NT2/D1 (cell line): ENCODE measurements around the gene DPEP2.
"Not testable (repeated sequence)": the region's sequence is repeated elsewhere in the genome, so short reads cannot be mapped to it uniquely, and the experiment has no call there.

Source experiments
- DNase-seq: peaks from one replicate; pipeline ENCODE4 v3.0.0-alpha.2; 2011; ENCODE audit warnings: low read depth, low spot score
- H3K27me3 ChIP-seq: 2 replicates; pipeline ENCODE4 v1.6.0; 2011; ENCODE audit warnings: mild to moderate bottlenecking; ENCODE audit not compliant: insufficient read length, insufficient read depth
- H3K36me3 ChIP-seq: 2 replicates; pipeline ENCODE4 v1.6.1; 2011; ENCODE audit warnings: mild to moderate bottlenecking, low read length, mixed read lengths; ENCODE audit not compliant: insufficient read depth, insufficient read length
- H3K4me1 ChIP-seq: 2 replicates; pipeline ENCODE4 v1.5.1; 2011; ENCODE audit not compliant: insufficient read depth, insufficient read length
- H3K4me3 ChIP-seq: 2 replicates; pipeline ENCODE4 v1.5.1; 2011; ENCODE audit warnings: low read depth; ENCODE audit not compliant: insufficient read length
- H3K9ac ChIP-seq: 2 replicates; pipeline ENCODE4 v1.6.0; 2011; ENCODE audit warnings: low read depth; ENCODE audit not compliant: insufficient read length
- H3K9me3 ChIP-seq: 2 replicates; pipeline ENCODE4 v1.5.1; 2011; ENCODE audit warnings: mild to moderate bottlenecking, low read length; ENCODE audit not compliant: insufficient read depth
- SUZ12 ChIP-seq: IDR thresholded peaks from 2 replicates; pipeline ENCODE4 v1.6.1; 2011; ENCODE audit not compliant: insufficient read length, insufficient read depth; ENCODE audit errors: extremely low read depth
- YY1 ChIP-seq: IDR thresholded peaks from 2 replicates; pipeline ENCODE4 v1.6.1; 2011; ENCODE audit not compliant: insufficient read length, insufficient read depth
- ZNF274 ChIP-seq: IDR thresholded peaks from 2 replicates; pipeline ENCODE4 v1.6.1; 2011; ENCODE audit warnings: mild to moderate bottlenecking, low read depth, low read length

The DPEP2 gene

GRCh38 chr16:68021490-68021889, 22.2 kb upstream of the DPEP2 start:
- no peak overlapping the region for H3K9ac ChIP-seq
- peak overlapping the region; percentile 98 for H3K4me3 ChIP-seq
- H3K4me1 ChIP-seq, result peaks cover 9% of the 10 kb centered on the region
- no peaks in the 10 kb centered on the region for H3K9me3 ChIP-seq
- no peaks in the 10 kb centered on the region for H3K27me3 ChIP-seq
- TF ChIP-seq YY1 (no peak), ZNF274 (no peak), SUZ12 (no peak)
- DNase-seq, result no peak
- H3K36me3 ChIP-seq, result peaks cover 31% of the 10 kb centered on the region

GRCh38 chr16:68019167-68019680, 19.9 kb upstream of the DPEP2 start:
- H3K4me1 ChIP-seq, result peaks cover 9% of the 10 kb centered on the region
- TF ChIP-seq SUZ12 (no peak), YY1 (no peak), ZNF274 (no peak)

GRCh38 chr16:68015681-68016080, 16.4 kb upstream of the DPEP2 start, which contains the start of gene DPEP2NB:
Gene DPEP2NB (minus strand): TSS chr16:68015911. CDS start chr16:68015770, 141 bp downstream.
- TF ChIP-seq YY1, result no peak
- no peak for TF ChIP-seq SUZ12
- no peak for TF ChIP-seq ZNF274
- H3K9ac ChIP-seq, result no peak within 1 kb of the TSS
- H3K4me1 ChIP-seq, result no peaks in the 10 kb centered on the region
- no peaks in the 10 kb centered on the region for H3K36me3 ChIP-seq
- no peaks in the 10 kb centered on the region for H3K9me3 ChIP-seq
- no peak for DNase-seq
- H3K4me3 ChIP-seq, result no peak within 1 kb of the TSS
- no peaks in the 10 kb centered on the region for H3K27me3 ChIP-seq

More at GRCh38 chr16:68019167-68019680, 19.9 kb upstream of the DPEP2 start:
- H3K9me3 ChIP-seq, result no peaks in the 10 kb centered on the region
- no peak overlapping the region for H3K9ac ChIP-seq
- no peaks in the 10 kb centered on the region for H3K27me3 ChIP-seq
- H3K4me3 ChIP-seq, result no peak overlapping the region
- peaks cover 18% of the 10 kb centered on the region for H3K36me3 ChIP-seq
- no peak for DNase-seq

GRCh38 chr16:68013440-68013839, 14.2 kb upstream of the DPEP2 start:
- no peak for DNase-seq
- TF ChIP-seq SUZ12 (no peak), ZNF274 (no peak), YY1 (no peak)

GRCh38 chr16:68009872-68010271, 10.6 kb upstream of the DPEP2 start:
- not testable (repeated sequence) for H3K9ac ChIP-seq, H3K27me3 ChIP-seq, DNase-seq, H3K4me3 ChIP-seq, H3K9me3 ChIP-seq, H3K36me3 ChIP-seq, H3K4me1 ChIP-seq

More at GRCh38 chr16:68013440-68013839, 14.2 kb upstream of the DPEP2 start:
- H3K36me3 ChIP-seq, result no peaks in the 10 kb centered on the region
- peaks cover 3% of the 10 kb centered on the region for H3K4me1 ChIP-seq
- no peaks in the 10 kb centered on the region for H3K27me3 ChIP-seq
- no peak overlapping the region for H3K9ac ChIP-seq
- H3K9me3 ChIP-seq, result no peaks in the 10 kb centered on the region
- no peak overlapping the region for H3K4me3 ChIP-seq

GRCh38 chr16:68009157-68009735, 10.0 kb upstream of the DPEP2 start:
- Histone ChIP-seq H3K36me3 (no peaks in the 10 kb centered on the region), H3K4me1 (peaks cover 6% of the 10 kb centered on the region), H3K4me3 (no peak overlapping the region), H3K27me3 (no peaks in the 10 kb centered on the region), H3K9me3 (no peaks in the 10 kb centered on the region), H3K9ac (no peak overlapping the region)
- TF ChIP-seq SUZ12 (no peak), YY1 (no peak), ZNF274 (no peak)
- DNase-seq, result no peak

GRCh38 chr16:68005786-68006286, 6.6 kb upstream of the DPEP2 start:
- DNase-seq, result peak; percentile 51
- Histone ChIP-seq H3K9me3 (no peaks in the 10 kb centered on the region), H3K27me3 (no peaks in the 10 kb centered on the region), H3K9ac (no peak overlapping the region), H3K4me3 (no peak overlapping the region), H3K4me1 (peaks cover 6% of the 10 kb centered on the region), H3K36me3 (no peaks in the 10 kb centered on the region)
- TF ChIP-seq SUZ12 (no peak), ZNF274 (no peak), YY1 (no peak)

- no peaks in the 10 kb centered on the region for H3K36me3 ChIP-seq
Measured at GRCh38 chr16:68005211-68005610, 5.9 kb upstream of the DPEP2 start.

More at GRCh38 chr16:68005211-68005610, 5.9 kb upstream of the DPEP2 start:
- Histone ChIP-seq H3K9ac (no peak overlapping the region), H3K4me1 (peaks cover 6% of the 10 kb centered on the region), H3K27me3 (no peaks in the 10 kb centered on the region), H3K4me3 (no peak overlapping the region), H3K9me3 (no peaks in the 10 kb centered on the region)
- no peak for TF ChIP-seq SUZ12
- no peak for TF ChIP-seq ZNF274
- no peak for TF ChIP-seq YY1
- no peak for DNase-seq
